Neural cell (in vitro differentiated cells): Measurements from ENCODE around the gene LILRB2.
"Not testable (repeated sequence)": the region's sequence is repeated elsewhere in the genome, so short reads cannot be mapped to it uniquely, and the experiment has no call there.

Experiments
- CTCF ChIP-seq: fragments of 450-650 bp; IDR thresholded peaks from 2 replicates; pipeline ENCODE4 v1.5.1; 2014; ENCODE audit warnings: antibody characterized with exemption, mild to moderate bottlenecking, moderate library complexity; ENCODE audit not compliant: poor library complexity, severe bottlenecking
- EP300 ChIP-seq: fragments of 450-650 bp; conservative IDR thresholded peaks from 2 replicates; pipeline ENCODE4 v1.6.1; 2014; ENCODE audit warnings: antibody characterized with exemption, mild to moderate bottlenecking, moderate library complexity; ENCODE audit not compliant: poor library complexity, severe bottlenecking
- EZH2 ChIP-seq: fragments of 200-600, 300-800 bp; shearing (Covaris generic), sonication (generic); IDR thresholded peaks from 2 replicates; pipeline ENCODE4 v1.6.1; 2014; ENCODE audit warnings: antibody characterized with exemption, low read length, borderline replicate concordance, mild to moderate bottlenecking; ENCODE audit not compliant: insufficient read depth, poor library complexity, severe bottlenecking
- MXI1 ChIP-seq: fragments of 450-650 bp; conservative IDR thresholded peaks from 2 replicates; pipeline ENCODE4 v1.6.1; 2014; ENCODE audit warnings: antibody characterized with exemption, mild to moderate bottlenecking; ENCODE audit not compliant: poor library complexity, severe bottlenecking
- POLR2AphosphoS5 ChIP-seq: IDR thresholded peaks from 2 replicates; pipeline ENCODE4 v1.6.1; 2012
- RAD21 ChIP-seq: fragments of 450-650 bp; conservative IDR thresholded peaks from 2 replicates; pipeline ENCODE4 v1.6.1; 2014; ENCODE audit warnings: antibody characterized with exemption, mild to moderate bottlenecking, moderate library complexity
- REST ChIP-seq: IDR thresholded peaks from 2 replicates; pipeline ENCODE4 v1.6.1; 2012; ENCODE audit warnings: borderline replicate concordance
- SMC3 ChIP-seq: fragments of 450-650 bp; conservative IDR thresholded peaks from 2 replicates; pipeline ENCODE4 v1.6.1; 2014; ENCODE audit warnings: antibody characterized with exemption, mild to moderate bottlenecking, moderate library complexity; ENCODE audit not compliant: poor library complexity
- TAF1 ChIP-seq: IDR thresholded peaks from 2 replicates; pipeline ENCODE4 v1.6.1; 2012; ENCODE audit warnings: low read depth

GRCh38 chr19:54223937-54224281 is 57.0 kb downstream of the LILRB2 start:
- not testable (repeated sequence) for TF ChIP-seq CTCF, RAD21, EP300, EZH2, REST, POLR2AphosphoS5, MXI1, TAF1, SMC3
